DOHH2 (cell line): Measurements from ENCODE around the gene KIT.
A peak's percentile ranks its signal among the peaks of the same experiment; 100 is the strongest.

ENCODE experiments used
- H3F3A ChIP-seq: fragments of 200-600 bp; sonication (generic), shearing (Covaris generic); 2 replicates; pipeline ENCODE4 v1.6.0; 2016; ENCODE audit warnings: antibody characterized with exemption, mild to moderate bottlenecking; ENCODE audit not compliant: control insufficient read depth, insufficient read depth
- H3K27ac ChIP-seq: fragments of 200-600 bp; sonication (generic); 2 replicates; pipeline ENCODE4 v1.5.1; 2014; ENCODE audit warnings: low read depth, mild to moderate bottlenecking, low read length, moderate library complexity
- H3K27me3 ChIP-seq: fragments of 200-600 bp; sonication (generic); 2 replicates; pipeline ENCODE4 v1.6.1; 2014; ENCODE audit warnings: mild to moderate bottlenecking, low read length, mixed read lengths; ENCODE audit not compliant: control insufficient read depth
- H3K36me3 ChIP-seq: fragments of 200-600 bp; sonication (generic); 2 replicates; pipeline ENCODE4 v1.6.1; 2014; ENCODE audit warnings: mild to moderate bottlenecking, low read length, moderate library complexity, mixed read lengths; ENCODE audit not compliant: control insufficient read depth
- H3K4me1 ChIP-seq: fragments of 200-600 bp; sonication (generic); 2 replicates; pipeline ENCODE4 v1.6.1; 2014; ENCODE audit warnings: mild to moderate bottlenecking, low read length, mixed read lengths; ENCODE audit not compliant: control insufficient read depth
- H3K4me2 ChIP-seq: fragments of 200-600 bp; sonication (generic); 2 replicates; pipeline ENCODE4 v1.6.0; 2014; ENCODE audit warnings: mild to moderate bottlenecking, low read length, moderate library complexity
- H3K4me3 ChIP-seq: fragments of 200-600 bp; sonication (generic); 2 replicates; pipeline ENCODE4 v1.5.1; 2014; ENCODE audit warnings: mild to moderate bottlenecking, low read length, mixed read lengths
- H3K79me2 ChIP-seq: fragments of 200-600 bp; sonication (generic); 2 replicates; pipeline ENCODE4 v1.6.1; 2014; ENCODE audit warnings: mild to moderate bottlenecking, low read length, mixed read lengths; ENCODE audit not compliant: control insufficient read depth
- H3K9me2 ChIP-seq: fragments of 200-600 bp; sonication (generic); replicated peaks from 2 replicates; pipeline ENCODE4 v1.6.1; 2014; ENCODE audit warnings: mild to moderate bottlenecking, low read length, mixed read lengths; ENCODE audit not compliant: control insufficient read depth
- H3K9me3 ChIP-seq: fragments of 200-600 bp; sonication (generic); 2 replicates; pipeline ENCODE4 v1.6.1; 2014; ENCODE audit warnings: antibody characterized with exemption, low read length, mixed read lengths; ENCODE audit not compliant: control insufficient read depth, insufficient read depth
- H4K20me1 ChIP-seq: fragments of 200-600 bp; sonication (generic); 2 replicates; pipeline ENCODE4 v1.6.0; 2014; ENCODE audit warnings: low read depth, mild to moderate bottlenecking, antibody characterized with exemption, low read length, moderate library complexity; ENCODE audit not compliant: control insufficient read depth, insufficient read depth
- EZH2phosphoT487 ChIP-seq: fragments of 200-600 bp; sonication (generic); IDR thresholded peaks from 2 replicates; pipeline ENCODE4 v1.6.1; 2017; ENCODE audit warnings: borderline replicate concordance, mild to moderate bottlenecking, antibody characterized with exemption, low read length, moderate library complexity, mixed read lengths
- TF ChIP-seq, protein P1 (sequence below): fragments of 200-600 bp; sonication (generic); IDR thresholded peaks from one replicate; pipeline ENCODE4 v1.5.1; 2014; ENCODE audit warnings: antibody characterized with exemption, mild to moderate bottlenecking, low read depth, low read length; ENCODE audit not compliant: poor library complexity, severe bottlenecking

KIT gene

GRCh38 chr4:54679813-54680212, 22.1 kb downstream of the KIT start:
- Histone ChIP-seq H3K27me3 (0 out of 2 replicates have a peak, but pooled peaks cover 3% of the 10 kb centered on the region), H3F3A (no peaks in the 10 kb centered on the region), H3K9me2 (no peaks in the 10 kb centered on the region), H3K9me3 (no peaks in the 10 kb centered on the region), H4K20me1 (no peaks in the 10 kb centered on the region), H3K27ac (no peak overlapping the region), H3K79me2 (no peaks in the 10 kb centered on the region), H3K4me3 (no peak overlapping the region), H3K36me3 (no peaks in the 10 kb centered on the region), H3K4me1 (peaks cover 10% of the 10 kb centered on the region), H3K4me2 (no peak overlapping the region)
- TF ChIP-seq, protein P1, sequence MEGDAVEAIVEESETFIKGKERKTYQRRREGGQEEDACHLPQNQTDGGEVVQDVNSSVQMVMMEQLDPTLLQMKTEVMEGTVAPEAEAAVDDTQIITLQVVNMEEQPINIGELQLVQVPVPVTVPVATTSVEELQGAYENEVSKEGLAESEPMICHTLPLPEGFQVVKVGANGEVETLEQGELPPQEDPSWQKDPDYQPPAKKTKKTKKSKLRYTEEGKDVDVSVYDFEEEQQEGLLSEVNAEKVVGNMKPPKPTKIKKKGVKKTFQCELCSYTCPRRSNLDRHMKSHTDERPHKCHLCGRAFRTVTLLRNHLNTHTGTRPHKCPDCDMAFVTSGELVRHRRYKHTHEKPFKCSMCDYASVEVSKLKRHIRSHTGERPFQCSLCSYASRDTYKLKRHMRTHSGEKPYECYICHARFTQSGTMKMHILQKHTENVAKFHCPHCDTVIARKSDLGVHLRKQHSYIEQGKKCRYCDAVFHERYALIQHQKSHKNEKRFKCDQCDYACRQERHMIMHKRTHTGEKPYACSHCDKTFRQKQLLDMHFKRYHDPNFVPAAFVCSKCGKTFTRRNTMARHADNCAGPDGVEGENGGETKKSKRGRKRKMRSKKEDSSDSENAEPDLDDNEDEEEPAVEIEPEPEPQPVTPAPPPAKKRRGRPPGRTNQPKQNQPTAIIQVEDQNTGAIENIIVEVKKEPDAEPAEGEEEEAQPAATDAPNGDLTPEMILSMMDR = no peak
- TF ChIP-seq EZH2phosphoT487 = no peak

DNA sequence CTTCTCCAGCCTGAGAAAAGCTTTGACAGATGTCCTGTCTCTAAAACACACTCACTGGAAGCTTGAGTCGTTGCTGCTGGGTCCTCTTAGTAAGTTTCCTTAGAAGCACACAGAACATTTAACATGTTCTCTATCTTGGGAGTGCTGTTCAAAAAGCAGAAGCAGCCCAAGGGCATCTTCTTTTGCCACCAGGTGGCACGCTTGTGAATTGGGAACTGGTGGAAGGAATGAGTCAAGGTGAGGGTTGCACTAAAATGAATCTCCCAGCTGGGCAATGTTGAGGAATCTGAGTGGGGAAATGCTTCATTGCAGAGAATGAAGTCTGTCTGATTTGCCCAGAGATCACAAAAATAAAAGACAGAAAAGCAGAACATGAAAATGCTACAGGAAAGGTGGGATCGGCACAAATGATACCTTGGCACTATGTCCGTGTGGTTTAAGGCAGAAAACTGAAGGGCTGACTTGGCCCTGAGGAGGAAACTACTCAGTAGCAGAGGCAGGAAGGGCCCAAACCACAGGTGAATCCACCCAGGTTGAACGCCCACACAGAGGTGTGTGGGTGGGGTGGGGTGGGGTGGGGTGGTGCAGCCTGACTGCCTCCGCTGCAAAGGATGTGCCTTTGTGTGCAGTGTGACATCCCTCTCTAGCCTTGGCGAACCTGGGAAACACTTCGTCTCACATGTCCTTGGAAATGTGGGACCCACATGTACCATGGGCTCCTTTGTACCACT, 26.0 kb downstream of the KIT start:
- Histone ChIP-seq H3K36me3 (no peaks in the 10 kb centered on the region), H3K4me1 (peaks cover 29% of the 10 kb centered on the region), H3K27ac (no peak overlapping the region), H3K4me3 (no peak overlapping the region), H4K20me1 (no peaks in the 10 kb centered on the region), H3K27me3 (0 out of 2 replicates have a peak, but pooled peaks cover 3% of the 10 kb centered on the region), H3F3A (peaks cover 11% of the 10 kb centered on the region), H3K4me2 (no peak overlapping the region), H3K9me3 (no peaks in the 10 kb centered on the region), H3K9me2 (no peaks in the 10 kb centered on the region), H3K79me2 (no peaks in the 10 kb centered on the region)
- TF ChIP-seq EZH2phosphoT487 = no peak
- TF ChIP-seq, protein P1 = peak; percentile 73

DNA sequence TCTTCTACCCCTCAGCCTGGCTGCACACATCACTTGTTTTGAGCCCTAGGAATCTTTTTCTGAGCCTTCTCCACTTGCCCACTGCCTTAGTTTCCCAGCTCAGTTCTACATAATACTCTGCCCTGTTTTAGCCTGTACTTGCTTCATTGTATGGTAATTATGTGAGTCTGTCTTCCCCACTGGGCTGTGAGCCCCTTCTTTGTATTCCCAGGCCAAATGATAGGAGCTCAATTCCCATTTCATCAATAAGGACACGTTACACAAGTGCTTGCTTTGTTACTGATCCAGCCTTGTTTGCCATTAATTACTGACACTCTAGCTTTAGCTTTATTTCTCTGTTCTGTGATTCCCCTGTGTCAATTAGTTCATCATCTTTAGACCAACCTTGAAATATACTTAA, 28.1 kb downstream of the KIT start:
- H3K79me2 ChIP-seq = no peaks in the 10 kb centered on the region
- no peak overlapping the region for H3K27ac ChIP-seq
- H3K36me3 ChIP-seq = no peaks in the 10 kb centered on the region
- no peak overlapping the region for H3K4me2 ChIP-seq
- H3K4me1 ChIP-seq = peaks cover 43% of the 10 kb centered on the region
- H4K20me1 ChIP-seq = no peaks in the 10 kb centered on the region
- no peaks in the 10 kb centered on the region for H3K9me3 ChIP-seq
- TF ChIP-seq EZH2phosphoT487 = no peak
- TF ChIP-seq, protein P1 = no peak
- H3K27me3 ChIP-seq = no peaks in the 10 kb centered on the region
- H3K4me3 ChIP-seq = no peak overlapping the region
- H3F3A ChIP-seq = peaks cover 17% of the 10 kb centered on the region
- H3K9me2 ChIP-seq = no peaks in the 10 kb centered on the region
